Measurements from ENCODE around the gene PHLPP2. TPM values are rescaled to one million over a fixed set of nuclear protein-coding genes. Genes with fewer than 3 reads are reported as not detected.

The PHLPP2 gene
- total RNA-seq, 3 donors from 2014 or later (not counting 1 experiment from before 2014, with no cell fraction given): 6.4 to 9.8 (median 9.2) TPM

DNA sequence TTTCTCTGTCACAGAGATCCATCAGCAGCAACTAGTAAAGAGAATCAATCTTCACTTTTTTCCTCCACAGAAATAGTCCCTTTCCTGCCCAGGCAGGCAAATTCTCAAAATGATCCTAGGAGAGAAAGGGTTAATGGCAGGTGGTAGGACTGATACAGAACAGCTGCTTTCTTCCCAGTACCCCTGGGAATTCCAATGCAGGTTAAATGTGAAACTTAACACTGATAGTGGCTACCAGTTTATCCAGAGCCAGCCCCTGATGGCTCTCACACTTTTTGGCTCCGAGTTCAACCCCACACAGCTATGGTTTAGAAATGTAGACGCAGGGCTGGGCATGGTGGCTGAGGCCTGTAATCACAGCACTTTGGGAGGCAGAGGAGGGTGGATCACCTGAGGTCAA is 76.3 kb downstream of the PHLPP2 start:
- intact Hi-C loops (cut with micrococcal nuclease): no loop called here
- Histone ChIP-seq H3K36me3 (ENCODE audit: control insufficient read depth, insufficient read depth, low read length) (peaks cover 15% of the 10 kb centered on the region), H3K9me3 (ENCODE audit: control insufficient read depth, insufficient read depth, low read length) (no peaks in the 10 kb centered on the region), H3K27ac (ENCODE audit: low read length) (no peak overlapping the region), H3K27me3 (ENCODE audit: control insufficient read depth, insufficient read depth, low read length) (no peaks in the 10 kb centered on the region), H3K4me3 (ENCODE audit: low read length) (no peak overlapping the region), H3K4me1 (ENCODE audit: control insufficient read depth, insufficient read depth, low read length) (no peaks in the 10 kb centered on the region)
- H3K4me3 Mint-ChIP-seq: no peak overlapping the region
- no peaks in the 10 kb centered on the region for H3K9me3 Mint-ChIP-seq
- TF ChIP-seq, protein P1, sequence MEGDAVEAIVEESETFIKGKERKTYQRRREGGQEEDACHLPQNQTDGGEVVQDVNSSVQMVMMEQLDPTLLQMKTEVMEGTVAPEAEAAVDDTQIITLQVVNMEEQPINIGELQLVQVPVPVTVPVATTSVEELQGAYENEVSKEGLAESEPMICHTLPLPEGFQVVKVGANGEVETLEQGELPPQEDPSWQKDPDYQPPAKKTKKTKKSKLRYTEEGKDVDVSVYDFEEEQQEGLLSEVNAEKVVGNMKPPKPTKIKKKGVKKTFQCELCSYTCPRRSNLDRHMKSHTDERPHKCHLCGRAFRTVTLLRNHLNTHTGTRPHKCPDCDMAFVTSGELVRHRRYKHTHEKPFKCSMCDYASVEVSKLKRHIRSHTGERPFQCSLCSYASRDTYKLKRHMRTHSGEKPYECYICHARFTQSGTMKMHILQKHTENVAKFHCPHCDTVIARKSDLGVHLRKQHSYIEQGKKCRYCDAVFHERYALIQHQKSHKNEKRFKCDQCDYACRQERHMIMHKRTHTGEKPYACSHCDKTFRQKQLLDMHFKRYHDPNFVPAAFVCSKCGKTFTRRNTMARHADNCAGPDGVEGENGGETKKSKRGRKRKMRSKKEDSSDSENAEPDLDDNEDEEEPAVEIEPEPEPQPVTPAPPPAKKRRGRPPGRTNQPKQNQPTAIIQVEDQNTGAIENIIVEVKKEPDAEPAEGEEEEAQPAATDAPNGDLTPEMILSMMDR (IDR thresholded peaks at IDR 0.05): no peak
- DNase-seq (no peak), ATAC-seq (no peak)
- H3K36me3 Mint-ChIP-seq: peaks cover 5% of the 10 kb centered on the region
- H3K27me3 Mint-ChIP-seq (ENCODE audit: low read depth in 2 of 2): no peaks in the 10 kb centered on the region
- no peaks in the 10 kb centered on the region for H3K4me1 Mint-ChIP-seq
- WGBS (ENCODE audit: insufficient coverage): 100% methylated on average over 2 of the region's 2 CpGs
- no peak overlapping the region for H3K27ac Mint-ChIP-seq

DNA sequence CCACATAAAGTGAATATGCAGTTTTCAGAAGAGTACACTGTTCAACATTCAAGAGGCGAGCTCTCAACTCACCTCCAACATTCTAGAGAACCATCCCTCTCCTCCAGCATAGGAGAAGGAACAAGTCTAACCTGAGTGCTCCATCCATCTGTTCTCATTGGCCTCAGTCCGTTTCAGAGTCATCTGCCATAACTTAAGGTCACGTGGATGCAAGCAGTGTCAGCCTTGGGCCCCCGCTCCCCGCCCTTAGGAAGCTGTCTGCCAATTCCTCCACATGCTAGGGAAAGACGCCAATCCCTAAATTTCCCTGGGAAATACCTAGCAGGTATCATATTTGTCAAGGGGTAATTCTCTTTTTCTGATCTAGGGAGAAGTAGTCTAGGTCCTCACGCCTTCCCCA is 77.1 kb downstream of the PHLPP2 start:
- Histone ChIP-seq H3K27me3 (ENCODE audit: control insufficient read depth, insufficient read depth, low read length) (no peaks in the 10 kb centered on the region), H3K9me3 (ENCODE audit: control insufficient read depth, insufficient read depth, low read length) (no peaks in the 10 kb centered on the region), H3K4me1 (ENCODE audit: control insufficient read depth, insufficient read depth, low read length) (no peaks in the 10 kb centered on the region), H3K4me3 (ENCODE audit: low read length) (no peak overlapping the region), H3K36me3 (ENCODE audit: control insufficient read depth, insufficient read depth, low read length) (peaks cover 10% of the 10 kb centered on the region), H3K27ac (ENCODE audit: low read length) (no peak overlapping the region)
- Mint-ChIP-seq H3K9me3 (no peaks in the 10 kb centered on the region), H3K27ac (no peak overlapping the region), H3K4me1 (no peaks in the 10 kb centered on the region), H3K4me3 (no peak overlapping the region), H3K27me3 (ENCODE audit: low read depth in 2 of 2) (no peaks in the 10 kb centered on the region), H3K36me3 (peaks cover 2% of the 10 kb centered on the region)
- ATAC-seq (no peak), DNase-seq (no peak)
- TF ChIP-seq, protein P1 (IDR thresholded peaks at IDR 0.05): no peak
- WGBS (ENCODE audit: insufficient coverage): 93% methylated on average over 6 of the region's 7 CpGs
- intact Hi-C loops (cut with micrococcal nuclease): no loop called here

DNA sequence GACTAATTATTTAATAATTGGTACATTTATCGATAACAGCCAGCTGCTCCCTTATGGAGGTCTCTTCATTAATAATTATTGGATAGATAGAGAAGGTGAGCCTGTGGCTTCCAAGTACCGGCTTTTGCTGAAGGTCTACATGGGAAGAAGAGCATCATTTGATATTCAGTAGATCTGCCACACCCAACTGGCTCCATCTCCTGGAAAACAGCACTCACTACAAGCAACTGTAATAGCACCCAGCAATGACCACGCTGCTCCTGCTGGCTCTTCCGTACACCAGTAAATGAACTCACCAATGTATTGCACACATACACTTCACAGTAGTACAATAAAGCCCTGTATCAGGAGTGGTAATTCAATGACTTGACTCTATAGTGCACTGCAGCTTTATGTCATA is 79.1 kb downstream of the PHLPP2 start:
- Histone ChIP-seq H3K27ac (ENCODE audit: low read length) (no peak overlapping the region), H3K4me1 (ENCODE audit: control insufficient read depth, insufficient read depth, low read length) (no peaks in the 10 kb centered on the region), H3K27me3 (ENCODE audit: control insufficient read depth, insufficient read depth, low read length) (no peaks in the 10 kb centered on the region), H3K36me3 (ENCODE audit: control insufficient read depth, insufficient read depth, low read length) (peaks cover 10% of the 10 kb centered on the region), H3K4me3 (ENCODE audit: low read length) (no peak overlapping the region), H3K9me3 (ENCODE audit: control insufficient read depth, insufficient read depth, low read length) (no peaks in the 10 kb centered on the region)
- Mint-ChIP-seq H3K4me1 (no peaks in the 10 kb centered on the region), H3K27me3 (ENCODE audit: low read depth in 2 of 2) (no peaks in the 10 kb centered on the region), H3K27ac (no peak overlapping the region), H3K4me3 (no peak overlapping the region), H3K36me3 (no peaks in the 10 kb centered on the region), H3K9me3 (no peaks in the 10 kb centered on the region)
- 88% methylated on average over 4 of the region's 4 CpGs for WGBS (ENCODE audit: insufficient coverage)
- intact Hi-C loops (cut with micrococcal nuclease): no loop called here
- ATAC-seq (no peak), DNase-seq (peak in 1 of 2 donors; percentile 35)
- TF ChIP-seq, protein P1 (IDR thresholded peaks at IDR 0.05): no peak

DNA sequence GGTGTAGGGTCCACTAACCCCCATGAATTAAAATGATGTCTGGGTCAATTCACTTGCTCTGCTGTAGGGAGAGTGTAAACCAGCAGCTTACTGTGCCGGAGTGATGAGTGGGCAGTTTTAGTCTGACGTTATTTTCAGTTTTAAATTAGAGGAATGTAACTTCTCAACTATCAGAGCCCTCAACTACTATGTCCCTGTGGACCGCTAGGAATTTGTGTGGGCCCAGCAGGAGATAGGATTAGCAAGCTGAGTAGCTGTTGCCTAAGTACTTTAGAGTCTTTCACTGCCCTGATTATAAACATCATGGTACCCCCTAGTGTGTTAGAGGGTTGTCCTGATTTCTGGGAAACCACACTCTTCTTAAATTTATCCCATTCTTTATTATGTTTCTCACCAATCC is 87.1 kb downstream of the PHLPP2 start:
- Histone ChIP-seq H3K4me3 (ENCODE audit: low read length) (no peak overlapping the region), H3K36me3 (ENCODE audit: control insufficient read depth, insufficient read depth, low read length) (no peaks in the 10 kb centered on the region), H3K27ac (ENCODE audit: low read length) (no peak overlapping the region), H3K27me3 (ENCODE audit: control insufficient read depth, insufficient read depth, low read length) (no peaks in the 10 kb centered on the region), H3K4me1 (ENCODE audit: control insufficient read depth, insufficient read depth, low read length) (no peaks in the 10 kb centered on the region), H3K9me3 (ENCODE audit: control insufficient read depth, insufficient read depth, low read length) (no peaks in the 10 kb centered on the region)
- H3K4me3 Mint-ChIP-seq: no peak overlapping the region
- H3K9me3 Mint-ChIP-seq: no peaks in the 10 kb centered on the region
- no peak for ATAC-seq
- no peaks in the 10 kb centered on the region for H3K4me1 Mint-ChIP-seq
- no peaks in the 10 kb centered on the region for H3K36me3 Mint-ChIP-seq
- H3K27ac Mint-ChIP-seq: no peak overlapping the region
- intact Hi-C loops (cut with micrococcal nuclease): no loop called here
- DNase-seq: no peak
- H3K27me3 Mint-ChIP-seq (ENCODE audit: low read depth in 2 of 2): no peaks in the 10 kb centered on the region
- TF ChIP-seq, protein P1 (IDR thresholded peaks at IDR 0.05): no peak
- WGBS (ENCODE audit: insufficient coverage): 100% methylated on average over 1 of the region's 3 CpGs

Measured in natural killer cell (primary cell).